HG02623 (cell line): Measurements from ENCODE around the gene BCDIN3D.

Experiments used
- ATAC-seq: cut with Tn5 transposase; IDR thresholded peaks from one replicate; pipeline ENCODE4 v1.9.1; 2021; ENCODE audit warnings: moderate library complexity; ENCODE audit not compliant: unreplicated experiment

BCDIN3D gene

GRCh38 chr12:49800421-49801140, 42.3 kb downstream of the BCDIN3D start:
- ATAC-seq, result no peak

GRCh38 chr12:49798934-49799333, 44.0 kb downstream of the BCDIN3D start:
- no peak for ATAC-seq

- ATAC-seq, result no peak
Measured at GRCh38 chr12:49798248-49798647, 44.7 kb downstream of the BCDIN3D start.

GRCh38 chr12:49797449-49797776, 45.5 kb downstream of the BCDIN3D start:
- ATAC-seq, result no peak

- ATAC-seq, result no peak
Measured at GRCh38 chr12:49796606-49797448, 46.1 kb downstream of the BCDIN3D start.

DNA sequence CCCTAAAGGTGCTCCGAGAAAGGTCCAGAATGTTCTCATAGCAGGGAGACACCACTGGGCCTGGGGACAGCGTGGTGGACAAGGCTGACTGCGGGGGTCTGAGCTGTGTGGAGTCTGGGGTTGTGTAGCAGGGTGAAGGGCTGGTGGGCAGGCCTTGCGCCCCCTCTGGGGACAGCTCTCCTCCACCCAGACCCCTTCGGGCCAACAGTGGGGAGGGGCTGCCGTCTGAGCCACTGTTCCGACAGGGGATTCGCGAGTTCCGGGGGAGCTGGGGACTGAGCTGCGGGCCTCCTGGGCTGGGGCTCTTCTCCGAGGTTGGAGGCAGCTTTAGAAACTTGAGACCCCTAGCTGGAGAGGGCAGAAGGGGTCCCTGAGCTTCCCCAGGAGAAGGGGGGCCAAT, 46.8 kb downstream of the BCDIN3D start:
- no peak for ATAC-seq

GRCh38 chr12:49795654-49796105, 47.2 kb downstream of the BCDIN3D start:
- no peak for ATAC-seq

- no peak for ATAC-seq
Measured at GRCh38 chr12:49794811-49795653, 47.9 kb downstream of the BCDIN3D start.

GRCh38 chr12:49794021-49794420, 48.9 kb downstream of the BCDIN3D start:
- ATAC-seq, result no peak

DNA sequence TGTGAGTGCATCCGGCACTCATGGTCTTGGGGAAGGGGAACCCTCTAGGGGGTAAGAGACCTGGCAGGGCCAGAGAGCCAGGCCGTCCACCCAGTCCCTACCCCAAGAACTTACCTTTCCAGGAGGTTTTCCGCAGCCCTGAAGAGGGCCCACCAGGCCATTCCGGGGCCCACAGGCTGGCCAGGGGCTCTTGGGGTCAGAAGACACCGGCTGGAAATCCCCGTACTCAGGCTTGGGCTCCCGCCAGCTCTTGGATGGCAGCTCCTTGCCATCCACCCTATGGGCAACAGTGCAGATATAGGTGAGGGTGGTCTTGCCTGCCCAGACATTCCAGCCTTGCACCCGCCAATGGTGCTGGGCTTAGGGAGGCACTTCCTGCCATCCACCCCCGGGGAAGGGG, 49.3 kb downstream of the BCDIN3D start:
- ATAC-seq, result no peak

GRCh38 chr12:49792976-49793580, 49.8 kb downstream of the BCDIN3D start:
- no peak for ATAC-seq

GRCh38 chr12:49792181-49792970, 50.5 kb downstream of the BCDIN3D start:
- ATAC-seq, result no peak

DNA sequence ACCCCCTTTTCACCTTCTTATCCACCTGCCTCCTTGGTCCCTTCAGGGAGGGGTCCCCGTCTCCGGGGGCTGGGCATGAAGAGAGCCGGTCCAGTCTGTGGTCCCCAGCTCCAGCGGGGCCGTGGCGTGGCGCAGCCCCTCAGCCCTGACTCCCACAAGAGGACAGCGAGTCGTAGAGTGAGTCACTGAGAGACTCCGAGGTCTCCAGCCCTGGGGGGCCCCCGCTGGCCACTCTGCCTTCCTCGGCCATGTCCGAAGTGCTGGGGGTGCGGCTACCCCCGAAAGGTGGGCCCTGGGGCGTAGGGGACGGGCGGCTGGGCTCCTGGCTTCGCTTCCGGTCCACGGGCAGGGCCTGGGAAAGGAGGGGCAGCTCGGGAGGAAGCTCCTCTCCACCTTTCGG, 51.2 kb downstream of the BCDIN3D start:
- no peak for ATAC-seq

- ATAC-seq, result no peak
Measured at GRCh38 chr12:49790741-49791555, 52.0 kb downstream of the BCDIN3D start.

DNA sequence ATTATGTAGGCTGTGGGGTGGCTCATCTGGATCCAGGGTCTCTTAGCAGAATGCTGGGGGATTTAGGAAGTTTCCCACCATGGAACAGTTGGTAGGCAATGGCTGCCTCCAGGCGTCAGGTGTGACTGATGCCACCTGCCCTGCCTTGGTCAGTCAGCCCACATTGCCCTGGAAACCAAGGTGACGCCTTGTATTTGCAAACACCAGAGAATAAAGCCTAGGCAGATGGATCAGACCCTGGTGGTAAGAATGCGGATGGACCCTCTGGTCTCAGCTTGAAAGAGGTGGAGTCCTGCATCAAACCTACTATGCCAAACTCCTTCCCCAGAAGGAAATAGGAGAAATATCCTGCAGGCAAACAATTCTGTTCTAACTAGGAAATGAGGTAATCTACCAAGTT, 52.9 kb downstream of the BCDIN3D start:
- no peak for ATAC-seq

- ATAC-seq, result no peak
Measured at GRCh38 chr12:49787672-49788071, 55.2 kb downstream of the BCDIN3D start.
